Left forelimb (tissue), 1 donor: ENCODE measurements around the gene PHIP.

Source experiments
- DNase-seq: peaks from one replicate; pipeline ENCODE4 v3.0.0-alpha.2; 2018; ENCODE audit warnings: low spot score

The PHIP gene

GRCh38 chr6:79009819-79010218, 68.2 kb downstream of the PHIP start:
- DNase-seq, result no peak

GRCh38 chr6:79005497-79005896, 72.6 kb downstream of the PHIP start:
- no peak for DNase-seq

- DNase-seq, result no peak
Measured at GRCh38 chr6:79005024-79005423, 73.0 kb downstream of the PHIP start.

- DNase-seq, result no peak
Measured at GRCh38 chr6:79004239-79004638, 73.8 kb downstream of the PHIP start.

GRCh38 chr6:79001415-79001814, 76.6 kb downstream of the PHIP start:
- no peak for DNase-seq

GRCh38 chr6:78999737-79000136, 78.3 kb downstream of the PHIP start:
- no peak for DNase-seq

GRCh38 chr6:78995946-78996345, 82.1 kb downstream of the PHIP start:
- no peak for DNase-seq

GRCh38 chr6:78995346-78995745, 82.7 kb downstream of the PHIP start:
- DNase-seq, result no peak

GRCh38 chr6:78993955-78994354, 84.1 kb downstream of the PHIP start:
- DNase-seq, result no peak

GRCh38 chr6:78989191-78989590, 88.9 kb downstream of the PHIP start:
- DNase-seq, result no peak

- no peak for DNase-seq
Measured at GRCh38 chr6:78986161-78986560, 91.9 kb downstream of the PHIP start.

- DNase-seq, result no peak
Measured at GRCh38 chr6:78984225-78984950, 93.7 kb downstream of the PHIP start.

- no peak for DNase-seq
Measured at GRCh38 chr6:78967191-78967590, 110.9 kb downstream of the PHIP start.

- DNase-seq, result no peak
Measured at GRCh38 chr6:78966542-78966941, 111.5 kb downstream of the PHIP start.

GRCh38 chr6:78962448-78962847, 115.6 kb downstream of the PHIP start:
- DNase-seq, result no peak

GRCh38 chr6:78954740-78955139, 123.3 kb downstream of the PHIP start:
- DNase-seq, result no peak

- DNase-seq, result no peak
Measured at GRCh38 chr6:78953798-78954197, 124.3 kb downstream of the PHIP start.

GRCh38 chr6:78952362-78952761, 125.7 kb downstream of the PHIP start:
- DNase-seq, result no peak

GRCh38 chr6:78948785-78949184, 129.3 kb downstream of the PHIP start:
- DNase-seq, result no peak

GRCh38 chr6:78947962-78948361, 130.1 kb downstream of the PHIP start:
- DNase-seq, result no peak

GRCh38 chr6:78947529-78947928, 130.5 kb downstream of the PHIP start:
- DNase-seq, result no peak

GRCh38 chr6:78942446-78942845, 135.6 kb downstream of the PHIP start:
- DNase-seq, result no peak

- no peak for DNase-seq
Measured at GRCh38 chr6:78936515-78936914, 141.5 kb downstream of the PHIP start.

- DNase-seq, result no peak
Measured at GRCh38 chr6:78935553-78935952, 142.5 kb downstream of the PHIP start.
